Esophagus squamous epithelium (tissue), 4 donors: Measurements from ENCODE around the gene ESPNL.

Source experiments
- POLR2A ChIP-seq, 4 donors: fragments of 450-650 bp; IDR thresholded peaks; one replicate each; pipeline ENCODE4 v1.6.1; 2017; ENCODE audit warnings: antibody characterized with exemption in 4 of 4, mild to moderate bottlenecking in 4 of 4, moderate library complexity in 3 of 4
- TF ChIP-seq, protein P1 (sequence below), 6 experiments: fragments of 450-650 bp in 4 of 6; fragments of 200-600 bp in 2 of 6; sonication (generic) in 2 of 6; IDR thresholded peaks; one replicate each; pipeline ENCODE4 v1.5.1; 2016 to 2019; ENCODE audit warnings: antibody characterized with exemption in 6 of 6, mild to moderate bottlenecking in 4 of 6, moderate library complexity in 4 of 6

GRCh38 chr2:238085899-238086298, 14.2 kb upstream of the ESPNL start:
- TF ChIP-seq, protein P1, sequence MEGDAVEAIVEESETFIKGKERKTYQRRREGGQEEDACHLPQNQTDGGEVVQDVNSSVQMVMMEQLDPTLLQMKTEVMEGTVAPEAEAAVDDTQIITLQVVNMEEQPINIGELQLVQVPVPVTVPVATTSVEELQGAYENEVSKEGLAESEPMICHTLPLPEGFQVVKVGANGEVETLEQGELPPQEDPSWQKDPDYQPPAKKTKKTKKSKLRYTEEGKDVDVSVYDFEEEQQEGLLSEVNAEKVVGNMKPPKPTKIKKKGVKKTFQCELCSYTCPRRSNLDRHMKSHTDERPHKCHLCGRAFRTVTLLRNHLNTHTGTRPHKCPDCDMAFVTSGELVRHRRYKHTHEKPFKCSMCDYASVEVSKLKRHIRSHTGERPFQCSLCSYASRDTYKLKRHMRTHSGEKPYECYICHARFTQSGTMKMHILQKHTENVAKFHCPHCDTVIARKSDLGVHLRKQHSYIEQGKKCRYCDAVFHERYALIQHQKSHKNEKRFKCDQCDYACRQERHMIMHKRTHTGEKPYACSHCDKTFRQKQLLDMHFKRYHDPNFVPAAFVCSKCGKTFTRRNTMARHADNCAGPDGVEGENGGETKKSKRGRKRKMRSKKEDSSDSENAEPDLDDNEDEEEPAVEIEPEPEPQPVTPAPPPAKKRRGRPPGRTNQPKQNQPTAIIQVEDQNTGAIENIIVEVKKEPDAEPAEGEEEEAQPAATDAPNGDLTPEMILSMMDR (IDR thresholded peaks at IDR 0.05), result no peak
- TF ChIP-seq POLR2A (IDR thresholded peaks at IDR 0.05), result no peak
